Activated naive CD8-positive, alpha-beta T cell treated with anti-CD3 and anti-CD28 coated beads, Interleukin-2, amount 50 U/mL, for 16 hours (primary cell): ENCODE measurements around the gene SPTBN4.
"Not testable (repeated sequence)": the region's sequence is repeated elsewhere in the genome, so short reads cannot be mapped to it uniquely, and the experiment has no call there.

Experiments used
- DNase-seq: peaks from one replicate; pipeline ENCODE4 v3.0.0-alpha.2; 2020; ENCODE audit warnings: low read depth, low spot score

SPTBN4 gene

GRCh38 chr19:40466985-40467734 is at the start of gene SPTBN4:
Gene SPTBN4, plus strand, starts transcription at chr19:40467001. Its CDS starts 5,621 bp downstream, at chr19:40472622.
- DNase-seq = no peak

- DNase-seq = no peak
Measured at GRCh38 chr19:40417643-40417981, 49.2 kb upstream of the SPTBN4 start.

DNA sequence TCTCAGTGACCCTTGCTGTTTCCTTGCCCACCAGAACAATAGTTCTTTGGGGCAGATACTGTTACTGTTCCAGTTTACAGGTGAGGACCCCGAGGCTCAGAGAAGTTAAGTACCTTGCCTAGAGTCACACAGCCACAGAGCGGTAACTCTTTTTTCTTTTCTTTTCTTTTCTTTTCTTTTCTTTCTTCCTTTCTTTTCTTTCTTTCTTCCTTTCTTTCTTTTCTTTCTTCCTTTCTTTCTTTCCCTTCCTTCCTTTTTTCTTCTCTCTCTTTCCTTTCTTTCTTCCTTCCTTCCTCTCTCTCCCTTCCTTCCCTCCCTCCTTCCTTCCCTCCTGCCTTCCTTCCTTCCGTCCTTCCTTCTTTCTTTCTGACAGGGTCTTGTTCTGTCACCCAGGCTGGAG is 48.8 kb upstream of the SPTBN4 start:
- no peak for DNase-seq

GRCh38 chr19:40419066-40419612 is 47.7 kb upstream of the SPTBN4 start:
- DNase-seq = no peak

DNA sequence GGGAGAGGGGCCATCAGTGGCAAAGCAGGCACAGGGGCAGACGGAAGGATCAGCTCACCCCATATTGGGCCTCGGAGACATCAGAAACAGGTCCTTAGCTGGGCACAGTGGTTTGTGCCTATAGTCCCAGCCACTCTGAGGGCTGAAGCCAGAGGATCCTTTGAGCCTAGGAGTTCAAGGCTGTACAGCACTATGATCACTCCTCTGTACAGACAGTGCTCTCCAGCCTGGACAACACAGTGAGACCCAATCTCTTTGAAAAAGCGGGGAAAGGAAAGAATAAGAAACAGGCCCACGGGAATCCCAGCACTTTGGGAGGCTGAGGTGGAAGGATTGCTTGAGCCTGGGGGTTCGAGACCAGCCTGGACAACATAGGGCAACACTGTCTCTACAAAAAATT is 47.0 kb upstream of the SPTBN4 start:
- DNase-seq = no peak

GRCh38 chr19:40420451-40420765 is 46.4 kb upstream of the SPTBN4 start:
- DNase-seq = no peak

- peak; percentile 33 for DNase-seq
Measured at GRCh38 chr19:40420766-40421765, 45.7 kb upstream of the SPTBN4 start.

GRCh38 chr19:40421993-40422747 is 44.6 kb upstream of the SPTBN4 start:
- no peak for DNase-seq

DNA sequence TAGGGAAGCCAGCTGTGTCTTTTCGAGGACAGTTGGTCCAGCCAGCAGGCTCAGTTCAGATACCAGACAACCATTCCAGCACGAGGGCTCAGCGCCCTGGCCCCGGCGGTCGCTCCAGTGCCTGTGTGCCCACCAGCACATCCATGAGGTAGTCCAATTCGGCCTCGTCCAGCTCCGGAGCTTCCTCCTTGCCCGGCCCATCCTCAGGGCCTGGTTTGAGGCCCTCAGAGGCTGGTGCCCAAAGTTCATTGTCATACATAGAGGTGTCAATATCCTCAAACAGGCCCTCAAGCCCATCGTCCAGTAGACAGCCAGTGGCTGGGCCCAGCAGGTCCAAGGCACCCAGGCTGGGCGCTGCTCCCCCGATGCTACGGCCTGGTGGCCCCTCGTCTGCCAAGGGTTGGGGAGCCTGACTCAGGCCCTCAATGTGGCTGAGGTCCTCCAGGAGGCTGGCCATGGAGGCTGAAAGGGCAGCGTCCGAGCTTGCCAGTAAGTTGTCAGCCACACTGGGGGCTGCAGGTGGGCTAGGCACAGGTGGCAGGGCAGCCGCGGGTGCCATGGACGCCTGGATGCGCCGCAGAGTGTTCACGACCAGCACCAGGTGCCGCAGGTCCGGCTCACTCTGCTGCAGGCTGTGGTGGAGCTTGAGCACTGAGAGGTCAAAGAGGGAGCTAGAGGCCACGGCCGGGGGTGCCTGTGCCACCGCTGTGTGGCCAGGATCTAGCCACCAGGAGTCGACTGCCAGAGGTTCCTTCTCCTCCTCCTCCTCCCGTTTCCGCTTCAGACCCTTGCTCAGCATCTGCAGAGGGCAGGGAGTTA is 43.8 kb upstream of the SPTBN4 start:
- no peak for DNase-seq

- DNase-seq = no peak
Measured at GRCh38 chr19:40423938-40424337, 42.9 kb upstream of the SPTBN4 start.

DNA sequence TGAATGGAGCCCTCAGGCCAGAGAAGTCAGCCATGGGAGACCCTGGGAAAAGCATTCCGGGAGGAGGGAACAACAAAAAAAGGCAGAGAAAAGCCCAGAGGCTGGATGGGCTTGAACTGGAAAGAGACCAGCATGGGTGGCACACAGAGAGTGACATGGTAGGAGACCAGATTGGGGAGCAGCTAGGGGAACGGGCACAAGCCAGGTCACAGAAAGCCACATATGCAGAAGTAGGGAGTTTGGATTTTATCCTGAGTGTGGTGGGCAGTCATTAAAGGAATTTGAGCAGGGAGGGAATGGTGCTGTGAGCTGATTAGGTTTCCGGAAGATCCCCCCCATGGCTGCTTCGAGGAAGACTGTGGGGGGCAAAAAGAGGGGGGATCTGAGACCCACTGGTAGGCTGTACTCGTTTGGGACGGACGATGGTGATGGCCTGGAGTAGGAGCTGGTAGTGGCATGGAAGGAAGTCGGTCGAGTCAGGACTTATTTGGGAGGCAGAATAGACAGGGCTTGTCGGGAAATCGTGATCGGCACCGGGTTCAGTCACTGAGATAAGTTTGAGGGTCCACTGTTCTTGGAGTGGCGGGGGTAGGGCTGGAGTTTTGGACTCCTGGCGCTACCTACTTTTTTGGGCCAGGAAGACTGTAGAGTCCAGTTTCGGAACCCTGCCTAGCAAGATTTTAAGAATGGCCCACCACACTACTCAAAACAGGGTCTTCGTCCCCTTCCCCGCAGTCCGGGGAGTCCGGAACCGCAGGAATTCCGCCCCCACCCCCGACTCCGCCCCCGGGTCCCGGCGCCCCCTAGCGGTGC is 42.0 kb upstream of the SPTBN4 start:
- DNase-seq = no peak

DNA sequence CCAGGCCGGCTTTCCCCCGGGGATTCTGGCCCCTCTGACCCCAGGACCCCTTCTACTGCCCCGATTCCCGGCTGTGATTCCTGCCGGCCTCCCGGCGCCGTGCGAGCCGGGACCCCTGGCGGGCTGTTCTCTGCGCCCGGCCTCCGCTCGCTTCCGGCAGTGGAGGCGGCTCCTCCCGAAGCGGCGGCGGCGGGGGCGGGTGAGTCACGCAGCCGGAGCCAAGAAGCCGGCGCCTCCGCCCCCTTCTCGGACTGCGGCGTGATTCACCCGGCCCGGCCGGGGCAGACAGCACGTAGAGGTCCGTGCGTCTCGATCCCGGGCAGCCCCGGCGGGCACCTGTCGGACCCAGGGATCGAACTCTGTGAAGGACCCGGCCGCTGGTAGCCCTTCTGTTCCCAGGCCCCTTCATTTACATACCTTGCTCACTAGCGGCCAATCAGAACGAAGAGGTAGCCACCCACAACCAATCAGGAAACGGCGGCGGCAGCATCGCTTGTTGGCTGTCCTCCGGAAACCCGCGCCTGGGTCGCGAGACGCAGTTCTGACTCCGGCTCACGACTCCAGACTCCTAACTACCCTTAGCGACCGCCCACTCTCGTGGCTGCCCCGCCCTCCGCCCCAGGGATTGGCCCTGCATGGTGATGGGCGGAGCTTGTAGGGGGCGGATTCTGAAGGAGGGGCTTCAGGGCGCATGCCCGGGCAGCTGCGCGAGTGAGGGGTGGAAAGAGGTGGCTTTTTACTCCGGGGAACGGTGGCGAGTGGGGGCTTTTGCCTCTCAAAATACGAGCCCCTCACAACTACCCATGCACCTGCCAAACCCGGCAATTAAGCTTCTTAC is 41.1 kb upstream of the SPTBN4 start, which contains the start of gene SERTAD1:
SERTAD1 (minus strand) TSS at position 543 of the 838 bp plus-strand sequence. CDS start 2,446 bp downstream, outside the sequence.
- peak; percentile 100 for DNase-seq

DNA sequence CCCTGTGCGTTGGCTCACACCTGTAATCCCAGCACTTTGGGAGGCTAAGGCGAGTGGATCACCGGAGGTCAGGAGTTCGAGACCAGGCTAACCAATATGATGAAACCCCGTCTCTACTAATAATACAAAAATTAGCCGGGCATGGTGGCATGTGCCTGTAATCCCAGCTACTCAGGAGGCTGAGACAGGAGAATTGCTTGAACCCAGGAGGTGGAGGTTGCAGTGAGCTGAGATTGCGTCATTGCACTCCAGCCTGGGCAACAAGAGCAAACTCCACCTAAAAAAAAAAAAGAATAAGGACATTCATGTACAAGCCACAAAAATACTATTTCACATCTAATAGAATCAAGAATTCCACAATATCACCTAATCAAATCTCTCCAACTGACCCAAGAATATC is 38.6 kb upstream of the SPTBN4 start:
- not testable (repeated sequence) for DNase-seq

- not testable (repeated sequence) for DNase-seq
Measured at GRCh38 chr19:40430242-40430641, 36.6 kb upstream of the SPTBN4 start.

- DNase-seq = no peak
Measured at GRCh38 chr19:40431698-40432097, 35.1 kb upstream of the SPTBN4 start.

- not testable (repeated sequence) for DNase-seq
Measured at GRCh38 chr19:40432760-40433159, 34.0 kb upstream of the SPTBN4 start.

DNA sequence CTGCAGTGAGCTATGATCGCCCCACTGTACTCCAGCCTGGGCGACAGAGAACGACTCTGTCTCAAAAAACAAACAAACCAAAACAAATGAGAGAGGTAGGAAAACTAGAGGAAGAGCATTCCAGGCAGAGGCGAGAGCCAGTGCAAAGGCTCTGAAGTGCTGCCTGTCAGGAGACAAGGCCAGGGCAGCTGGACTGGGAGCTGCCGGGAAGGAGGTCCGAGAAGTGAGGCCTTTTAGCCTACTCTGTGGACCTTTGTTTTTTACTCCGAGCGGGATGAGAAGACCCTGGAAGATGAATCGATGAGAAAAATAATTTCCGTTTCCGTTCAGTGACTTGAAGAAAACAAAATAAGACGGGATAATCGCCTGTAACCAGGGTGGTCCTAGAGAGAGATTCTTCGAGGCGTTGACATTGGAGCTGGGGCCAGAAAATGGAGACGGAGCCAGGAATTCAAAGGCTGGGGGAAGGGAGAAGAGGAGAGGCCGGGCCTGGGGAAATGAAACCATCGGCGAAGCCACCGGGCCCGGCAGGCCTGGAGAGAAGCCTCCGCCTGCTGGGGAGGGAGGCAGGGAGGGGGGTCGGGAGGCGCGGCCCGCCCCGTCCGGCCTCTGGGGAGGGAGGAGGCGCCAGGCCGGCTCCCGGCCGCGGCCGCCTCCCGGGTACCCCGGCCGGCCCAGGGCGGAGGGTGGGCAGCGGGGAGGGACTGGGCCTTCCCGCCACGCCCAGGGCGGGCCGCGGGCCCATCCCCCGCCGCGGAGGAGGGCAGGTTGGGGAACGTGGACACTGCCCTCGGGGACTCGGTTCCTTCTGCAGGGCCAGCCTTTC is 33.2 kb upstream of the SPTBN4 start:
- no peak for DNase-seq

DNA sequence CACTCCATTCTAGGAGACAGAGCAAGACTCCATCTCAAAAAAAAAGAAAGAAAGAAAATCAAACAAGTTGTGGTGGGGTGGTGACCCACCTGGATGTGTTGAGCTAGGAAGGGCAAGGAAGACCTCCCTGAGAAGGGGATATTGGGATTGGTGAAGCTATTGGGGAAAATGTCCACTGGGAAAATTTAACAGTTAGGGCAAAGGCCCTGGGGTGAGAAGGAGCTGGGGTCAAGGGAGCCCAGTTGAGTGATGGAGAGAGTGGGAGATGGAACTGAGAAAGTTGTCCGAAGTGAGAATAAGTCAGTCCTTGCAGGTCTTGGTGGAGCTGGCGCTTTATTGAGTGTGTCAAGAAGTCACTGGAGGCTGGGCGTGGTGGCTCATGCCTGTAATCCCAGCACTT is 28.5 kb upstream of the SPTBN4 start:
- DNase-seq = no peak
